ENCODE results near the gene PTMS. TPM values are rescaled to one million over a fixed set of nuclear protein-coding genes. Genes with fewer than 3 reads are reported as not detected.

The PTMS gene
- total RNA-seq, 1 experiment from 2014 or later, result 370 TPM

- Mint-ChIP-seq H3K27ac (peak overlapping the region; percentile 77), H3K4me3 (peak overlapping the region; percentile 95), H3K9me3 (no peaks in the 10 kb centered on the region), H3K4me1 (peaks cover 30% of the 10 kb centered on the region), H3K36me3 (no peaks in the 10 kb centered on the region), H3K27me3 (ENCODE audit: low read depth) (peaks cover 44% of the 10 kb centered on the region)
- DNase-seq (ENCODE audit: low spot score) (peak; percentile 97), ATAC-seq (peak; percentile 92)
- ChIA-PET POLR2A (interaction anchor here (0.6 to 2.9 kb wide), 8 partner anchors 10 to 209 kb away, joined by 3 to 22 read pairs (median 4); partner anchors contain the start of genes COPS7A, MLF2 and PTMS), CTCF (interaction anchor here (0.6 to 3.8 kb wide), 18 partner anchors 12 to 182 kb away, joined by 3 to 88 read pairs (median 4); partner anchors contain the start of genes COPS7A, GPR162, MLF2 and PTMS)
- TF ChIP-seq, protein P1, sequence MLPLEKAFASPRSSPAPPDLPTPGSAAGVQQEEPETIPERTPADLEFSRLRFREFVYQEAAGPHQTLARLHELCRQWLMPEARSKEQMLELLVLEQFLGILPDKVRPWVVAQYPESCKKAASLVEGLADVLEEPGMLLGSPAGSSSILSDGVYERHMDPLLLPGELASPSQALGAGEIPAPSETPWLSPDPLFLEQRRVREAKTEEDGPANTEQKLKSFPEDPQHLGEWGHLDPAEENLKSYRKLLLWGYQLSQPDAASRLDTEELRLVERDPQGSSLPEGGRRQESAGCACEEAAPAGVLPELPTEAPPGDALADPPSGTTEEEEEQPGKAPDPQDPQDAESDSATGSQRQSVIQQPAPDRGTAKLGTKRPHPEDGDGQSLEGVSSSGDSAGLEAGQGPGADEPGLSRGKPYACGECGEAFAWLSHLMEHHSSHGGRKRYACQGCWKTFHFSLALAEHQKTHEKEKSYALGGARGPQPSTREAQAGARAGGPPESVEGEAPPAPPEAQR (CRISPR knock-in tag; IDR thresholded peaks at IDR 0.05), result no peak
- TF ChIP-seq IRF2 (CRISPR knock-in tag; IDR thresholded peaks at IDR 0.05; ENCODE audit: borderline replicate concordance, low read depth) (no peak), ATF3 (CRISPR knock-in tag; conservative IDR thresholded peaks at IDR 0.05) (no peak), USF1 (CRISPR knock-in tag; IDR thresholded peaks at IDR 0.05) (no peak), STAT6 (CRISPR knock-in tag; conservative IDR thresholded peaks at IDR 0.05; ENCODE audit: low read depth) (no peak), ERG (CRISPR knock-in tag; IDR thresholded peaks at IDR 0.05) (no peak), JUN (CRISPR knock-in tag; IDR thresholded peaks at IDR 0.05) (no peak), PRRX2 (CRISPR knock-in tag; IDR thresholded peaks at IDR 0.05) (no peak), TP53 (CRISPR knock-in tag; IDR thresholded peaks at IDR 0.05) (0 out of 2 replicates have a peak, but pooled peaks have one; percentile 48), SP1 (CRISPR knock-in tag; conservative IDR thresholded peaks at IDR 0.05) (peak; percentile 72), ZNF121 (CRISPR knock-in tag; IDR thresholded peaks at IDR 0.05) (no peak), HMGXB4 (CRISPR knock-in tag; IDR thresholded peaks at IDR 0.05) (peak; percentile 60; the same call in 1 of the 2 replicates)
- TF ChIP-seq, protein P2, sequence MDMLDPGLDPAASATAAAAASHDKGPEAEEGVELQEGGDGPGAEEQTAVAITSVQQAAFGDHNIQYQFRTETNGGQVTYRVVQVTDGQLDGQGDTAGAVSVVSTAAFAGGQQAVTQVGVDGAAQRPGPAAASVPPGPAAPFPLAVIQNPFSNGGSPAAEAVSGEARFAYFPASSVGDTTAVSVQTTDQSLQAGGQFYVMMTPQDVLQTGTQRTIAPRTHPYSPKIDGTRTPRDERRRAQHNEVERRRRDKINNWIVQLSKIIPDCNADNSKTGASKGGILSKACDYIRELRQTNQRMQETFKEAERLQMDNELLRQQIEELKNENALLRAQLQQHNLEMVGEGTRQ (CRISPR knock-in tag; IDR thresholded peaks at IDR 0.05), result 0 out of 2 replicates have a peak, but pooled peaks have one; percentile 32
- TF ChIP-seq, protein P3, sequence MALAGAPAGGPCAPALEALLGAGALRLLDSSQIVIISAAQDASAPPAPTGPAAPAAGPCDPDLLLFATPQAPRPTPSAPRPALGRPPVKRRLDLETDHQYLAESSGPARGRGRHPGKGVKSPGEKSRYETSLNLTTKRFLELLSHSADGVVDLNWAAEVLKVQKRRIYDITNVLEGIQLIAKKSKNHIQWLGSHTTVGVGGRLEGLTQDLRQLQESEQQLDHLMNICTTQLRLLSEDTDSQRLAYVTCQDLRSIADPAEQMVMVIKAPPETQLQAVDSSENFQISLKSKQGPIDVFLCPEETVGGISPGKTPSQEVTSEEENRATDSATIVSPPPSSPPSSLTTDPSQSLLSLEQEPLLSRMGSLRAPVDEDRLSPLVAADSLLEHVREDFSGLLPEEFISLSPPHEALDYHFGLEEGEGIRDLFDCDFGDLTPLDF (CRISPR knock-in tag; IDR thresholded peaks at IDR 0.05), result no peak
- TF ChIP-seq, protein P4, sequence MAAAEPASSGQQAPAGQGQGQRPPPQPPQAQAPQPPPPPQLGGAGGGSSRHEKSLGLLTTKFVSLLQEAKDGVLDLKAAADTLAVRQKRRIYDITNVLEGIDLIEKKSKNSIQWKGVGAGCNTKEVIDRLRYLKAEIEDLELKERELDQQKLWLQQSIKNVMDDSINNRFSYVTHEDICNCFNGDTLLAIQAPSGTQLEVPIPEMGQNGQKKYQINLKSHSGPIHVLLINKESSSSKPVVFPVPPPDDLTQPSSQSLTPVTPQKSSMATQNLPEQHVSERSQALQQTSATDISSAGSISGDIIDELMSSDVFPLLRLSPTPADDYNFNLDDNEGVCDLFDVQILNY (CRISPR knock-in tag; IDR thresholded peaks at IDR 0.05), result peak; percentile 68; the same call in 1 of the 2 replicates
- TF ChIP-seq, protein P5, sequence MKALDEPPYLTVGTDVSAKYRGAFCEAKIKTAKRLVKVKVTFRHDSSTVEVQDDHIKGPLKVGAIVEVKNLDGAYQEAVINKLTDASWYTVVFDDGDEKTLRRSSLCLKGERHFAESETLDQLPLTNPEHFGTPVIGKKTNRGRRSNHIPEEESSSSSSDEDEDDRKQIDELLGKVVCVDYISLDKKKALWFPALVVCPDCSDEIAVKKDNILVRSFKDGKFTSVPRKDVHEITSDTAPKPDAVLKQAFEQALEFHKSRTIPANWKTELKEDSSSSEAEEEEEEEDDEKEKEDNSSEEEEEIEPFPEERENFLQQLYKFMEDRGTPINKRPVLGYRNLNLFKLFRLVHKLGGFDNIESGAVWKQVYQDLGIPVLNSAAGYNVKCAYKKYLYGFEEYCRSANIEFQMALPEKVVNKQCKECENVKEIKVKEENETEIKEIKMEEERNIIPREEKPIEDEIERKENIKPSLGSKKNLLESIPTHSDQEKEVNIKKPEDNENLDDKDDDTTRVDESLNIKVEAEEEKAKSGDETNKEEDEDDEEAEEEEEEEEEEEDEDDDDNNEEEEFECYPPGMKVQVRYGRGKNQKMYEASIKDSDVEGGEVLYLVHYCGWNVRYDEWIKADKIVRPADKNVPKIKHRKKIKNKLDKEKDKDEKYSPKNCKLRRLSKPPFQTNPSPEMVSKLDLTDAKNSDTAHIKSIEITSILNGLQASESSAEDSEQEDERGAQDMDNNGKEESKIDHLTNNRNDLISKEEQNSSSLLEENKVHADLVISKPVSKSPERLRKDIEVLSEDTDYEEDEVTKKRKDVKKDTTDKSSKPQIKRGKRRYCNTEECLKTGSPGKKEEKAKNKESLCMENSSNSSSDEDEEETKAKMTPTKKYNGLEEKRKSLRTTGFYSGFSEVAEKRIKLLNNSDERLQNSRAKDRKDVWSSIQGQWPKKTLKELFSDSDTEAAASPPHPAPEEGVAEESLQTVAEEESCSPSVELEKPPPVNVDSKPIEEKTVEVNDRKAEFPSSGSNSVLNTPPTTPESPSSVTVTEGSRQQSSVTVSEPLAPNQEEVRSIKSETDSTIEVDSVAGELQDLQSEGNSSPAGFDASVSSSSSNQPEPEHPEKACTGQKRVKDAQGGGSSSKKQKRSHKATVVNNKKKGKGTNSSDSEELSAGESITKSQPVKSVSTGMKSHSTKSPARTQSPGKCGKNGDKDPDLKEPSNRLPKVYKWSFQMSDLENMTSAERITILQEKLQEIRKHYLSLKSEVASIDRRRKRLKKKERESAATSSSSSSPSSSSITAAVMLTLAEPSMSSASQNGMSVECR (CRISPR knock-in tag; IDR thresholded peaks at IDR 0.05; ENCODE audit: borderline replicate concordance), result no peak; the same call in 1 of the 2 replicates
- TF ChIP-seq, protein P6, sequence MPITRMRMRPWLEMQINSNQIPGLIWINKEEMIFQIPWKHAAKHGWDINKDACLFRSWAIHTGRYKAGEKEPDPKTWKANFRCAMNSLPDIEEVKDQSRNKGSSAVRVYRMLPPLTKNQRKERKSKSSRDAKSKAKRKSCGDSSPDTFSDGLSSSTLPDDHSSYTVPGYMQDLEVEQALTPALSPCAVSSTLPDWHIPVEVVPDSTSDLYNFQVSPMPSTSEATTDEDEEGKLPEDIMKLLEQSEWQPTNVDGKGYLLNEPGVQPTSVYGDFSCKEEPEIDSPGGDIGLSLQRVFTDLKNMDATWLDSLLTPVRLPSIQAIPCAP (CRISPR knock-in tag; IDR thresholded peaks at IDR 0.05), result no peak
These were observed 12.7 kb downstream of the PTMS start for GRCh38 chr12:6778574-6779550.

All from WTC11 (cell line).